ENCODE results near the gene FOXO1.

Gene FOXO1

DNA sequence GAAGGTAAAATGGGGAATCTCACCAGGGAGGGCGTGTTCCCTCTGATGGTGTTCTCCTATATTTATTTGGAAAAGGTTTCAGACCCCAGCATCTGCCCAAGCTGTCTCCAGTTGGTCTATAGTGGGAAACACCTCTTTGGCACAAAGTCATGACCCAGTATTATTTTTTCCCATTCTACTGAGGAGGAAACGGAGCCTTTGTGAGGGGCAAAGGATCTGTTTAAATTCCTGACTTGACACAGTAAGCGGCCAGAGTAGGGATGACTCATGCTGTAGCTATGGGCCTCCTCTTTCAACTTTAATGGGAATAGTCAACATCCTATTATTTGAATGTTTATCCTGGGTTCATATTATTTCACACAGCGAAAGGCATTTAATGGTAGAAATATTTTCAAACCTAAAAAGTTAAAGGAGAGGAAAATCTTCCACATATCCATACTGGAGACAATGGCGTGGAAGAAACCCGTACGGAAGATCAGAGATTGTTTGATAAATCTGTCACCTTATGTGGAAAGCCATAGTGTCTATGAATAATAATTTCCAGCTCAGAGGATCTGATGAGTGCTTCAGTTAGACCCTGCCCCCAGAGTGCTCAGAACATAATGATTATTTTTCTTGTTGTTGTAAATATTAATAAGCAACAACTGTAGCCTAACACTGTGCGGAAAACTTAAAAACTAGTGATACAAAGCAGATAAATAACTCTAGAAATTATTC is 126.0 kb downstream of the FOXO1 start:
- no peak for DNase-seq (ENCODE audit: low spot score)

DNA sequence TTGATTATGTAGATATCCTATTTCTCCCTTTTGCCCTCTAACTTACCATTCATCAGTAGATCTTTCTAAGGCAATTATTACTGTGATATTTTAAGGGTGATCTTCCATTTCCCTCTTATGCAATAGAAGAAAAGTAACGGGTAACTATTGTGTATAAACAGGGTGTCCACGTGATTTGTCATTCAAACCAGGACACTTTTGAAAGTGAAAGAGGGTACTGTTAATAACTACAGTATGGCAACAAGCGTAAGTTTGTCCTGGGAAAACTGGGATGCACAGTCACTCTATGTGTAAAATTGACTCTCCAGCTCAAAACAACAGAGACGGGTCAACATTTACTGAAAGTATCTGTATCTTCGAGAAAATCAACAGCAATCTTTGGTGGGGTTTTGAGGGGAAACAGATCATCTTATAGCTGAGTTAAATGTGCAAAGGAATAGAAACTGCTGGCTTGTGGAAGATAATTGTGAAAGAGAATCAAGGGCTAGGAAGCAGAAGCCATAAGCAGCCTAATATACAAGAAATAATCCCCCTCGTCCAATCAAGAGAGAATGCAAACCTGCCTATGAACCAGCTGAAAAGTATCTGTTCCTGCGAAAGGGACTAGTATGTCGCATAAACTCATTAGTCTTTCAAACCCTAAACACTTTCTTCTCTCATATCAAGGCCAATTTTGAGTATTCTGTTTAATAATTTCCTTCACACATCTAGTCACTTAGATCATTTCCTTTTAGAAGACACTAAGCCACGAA is 126.7 kb downstream of the FOXO1 start:
- DNase-seq (ENCODE audit: low spot score): no peak

DNA sequence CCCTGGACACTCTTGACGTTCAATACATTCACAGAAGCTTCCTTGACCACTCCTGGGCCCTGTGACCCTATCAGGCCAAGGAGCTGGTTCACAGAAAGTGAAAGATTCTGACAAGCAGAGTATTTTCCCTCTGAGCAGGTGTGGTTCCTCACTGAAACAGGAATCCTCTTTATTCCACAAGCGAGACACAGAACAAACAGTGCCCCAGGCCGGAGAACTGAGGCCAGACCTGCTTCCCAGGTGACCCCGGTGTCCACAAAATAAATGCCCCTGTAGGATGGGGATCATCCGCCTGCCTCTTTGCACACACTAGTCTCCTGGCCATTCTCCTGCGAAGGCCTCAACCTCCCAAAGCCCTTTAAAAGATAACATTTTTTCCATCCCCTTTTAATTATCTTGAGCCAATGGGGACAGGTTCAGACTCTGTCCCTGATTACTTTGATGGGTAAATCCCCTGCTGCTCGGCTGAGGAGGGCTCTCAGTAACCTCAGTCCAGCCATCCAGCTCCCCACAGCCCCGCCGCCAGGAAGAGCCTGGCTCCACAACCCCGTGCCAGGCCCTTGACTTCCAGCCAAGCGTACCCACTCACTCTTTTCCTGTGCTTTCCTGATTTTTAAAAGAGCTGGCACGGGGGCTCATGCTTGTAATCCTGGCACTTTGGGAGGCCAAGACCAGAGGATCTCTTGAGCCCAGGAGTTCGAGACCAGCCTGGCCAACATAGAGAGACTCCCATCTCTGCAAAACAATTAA is 129.1 kb downstream of the FOXO1 start:
- DNase-seq (ENCODE audit: low spot score): no peak

DNA sequence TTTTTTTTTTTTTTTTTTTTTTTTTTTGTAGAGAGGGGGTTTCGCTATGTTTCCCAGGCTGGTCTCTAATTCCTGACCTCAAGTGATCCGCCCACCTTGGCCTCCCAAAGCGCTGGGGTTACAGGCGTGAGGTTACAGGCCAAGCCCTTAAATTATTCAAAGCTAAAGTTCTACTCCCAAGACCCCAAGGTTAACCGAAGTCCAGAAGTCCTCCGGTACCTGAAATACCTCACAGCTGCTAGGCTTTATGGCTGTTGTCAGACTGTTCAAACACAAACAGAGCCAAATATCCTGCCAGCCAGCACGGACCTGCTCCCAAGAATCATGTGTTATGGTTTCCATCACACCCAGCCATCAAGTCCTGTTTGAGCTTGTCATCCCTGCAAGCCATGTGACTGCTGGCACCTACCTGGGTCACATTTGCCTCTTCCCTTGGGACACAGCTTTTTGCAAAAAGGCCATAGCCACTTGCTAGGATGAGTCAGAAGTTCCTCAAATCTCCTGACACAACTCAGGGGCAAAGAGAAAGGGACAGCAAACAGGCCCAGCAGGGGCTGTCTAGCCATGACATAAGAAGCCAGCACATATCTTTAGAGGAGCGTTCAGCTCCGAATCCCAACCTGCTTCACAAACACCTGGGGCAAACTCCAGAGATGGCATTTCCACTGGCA is 129.9 kb downstream of the FOXO1 start:
- DNase-seq (ENCODE audit: low spot score): no peak

DNA sequence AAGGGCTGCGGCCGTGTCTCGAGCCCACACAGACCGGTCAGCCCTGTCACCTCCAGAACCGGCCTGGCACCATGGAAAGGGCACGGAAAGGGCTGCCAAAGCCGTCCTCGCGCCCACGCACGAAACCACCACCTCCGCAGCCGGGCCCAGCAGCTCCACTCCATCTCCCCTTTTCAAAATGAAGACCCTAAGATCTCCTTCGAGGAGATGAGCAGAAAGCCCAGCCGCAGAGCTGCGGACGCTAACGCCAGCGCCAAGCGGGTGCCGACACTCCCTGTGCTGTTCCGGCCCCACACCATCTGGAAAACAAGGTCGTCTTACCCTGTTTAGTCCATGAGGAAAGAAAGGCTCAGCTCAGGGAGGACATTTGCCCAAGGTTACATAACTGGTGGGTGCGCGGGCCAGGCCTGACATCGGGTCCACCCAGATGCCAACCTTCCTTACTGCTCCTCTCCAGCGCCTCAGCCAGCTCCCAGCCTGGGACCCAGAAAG is 131.1 kb downstream of the FOXO1 start:
- DNase-seq (ENCODE audit: low spot score): no peak

DNA sequence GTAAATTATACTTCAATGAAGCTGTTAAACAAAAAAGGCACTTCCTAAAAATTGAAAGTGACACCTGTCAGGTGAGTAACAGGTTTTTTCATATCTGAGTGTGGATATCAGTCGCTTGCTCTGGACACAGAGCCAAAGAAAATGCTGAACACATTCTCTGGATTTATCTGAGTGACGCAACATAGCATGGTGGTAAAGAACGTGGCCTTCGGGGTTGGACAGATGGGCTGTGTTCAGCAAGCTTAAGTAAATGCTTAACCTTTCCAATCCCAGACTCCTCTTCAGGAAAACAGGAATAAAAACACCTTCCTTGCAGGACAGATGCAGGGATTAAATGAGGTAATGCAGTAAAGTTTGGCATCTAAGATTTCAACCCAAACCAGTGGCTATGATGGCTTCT is 132.0 kb downstream of the FOXO1 start:
- no peak for DNase-seq (ENCODE audit: low spot score)

GRCh38 chr13:40533072-40533471 is 133.4 kb downstream of the FOXO1 start:
- DNase-seq (ENCODE audit: low spot score): no peak

- no peak for DNase-seq (ENCODE audit: low spot score)
These were observed 135.5 kb downstream of the FOXO1 start for GRCh38 chr13:40530961-40531360.

DNA sequence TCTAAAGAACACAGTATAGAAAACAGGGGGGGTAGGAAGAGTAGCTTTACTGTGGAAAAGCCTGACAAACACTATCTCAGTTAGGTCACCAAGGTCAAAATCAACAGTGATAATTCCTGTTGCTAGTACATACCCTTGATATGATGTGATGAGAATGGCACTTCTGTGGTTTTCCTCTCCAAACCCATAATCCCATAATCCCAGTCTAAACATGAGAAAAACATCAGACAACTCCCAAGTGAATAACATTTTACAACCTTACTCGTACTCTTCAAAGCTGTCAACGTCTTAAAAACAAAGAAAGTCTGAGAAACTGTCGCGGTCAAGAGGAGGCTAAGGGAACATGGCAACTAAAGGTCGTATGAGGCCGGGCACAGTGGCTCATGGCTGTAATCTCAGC is 137.6 kb downstream of the FOXO1 start:
- no peak for DNase-seq (ENCODE audit: low spot score)

GRCh38 chr13:40527914-40528313 is 138.5 kb downstream of the FOXO1 start:
- no peak for DNase-seq (ENCODE audit: low spot score)

DNA sequence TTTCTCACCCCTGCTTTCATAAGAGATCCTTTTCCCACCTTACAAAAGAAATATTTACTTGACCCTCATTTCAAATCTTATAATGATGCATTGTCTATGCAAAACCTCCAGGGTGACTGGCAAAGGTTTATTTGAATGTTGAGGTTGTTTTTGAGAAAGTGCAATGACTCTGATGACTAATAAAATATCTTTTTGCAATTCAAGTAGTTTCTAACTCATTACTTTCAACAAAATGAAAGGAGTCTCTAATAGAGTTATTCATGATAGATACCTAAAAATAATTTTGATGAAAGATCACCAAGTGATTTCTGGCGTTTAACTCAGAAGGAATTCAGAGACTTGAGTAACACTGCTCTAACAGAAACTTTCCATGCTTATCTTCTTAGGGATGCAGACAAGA is 144.2 kb downstream of the FOXO1 start:
- DNase-seq (ENCODE audit: low spot score): no peak

GRCh38 chr13:40520916-40521315 is 145.5 kb downstream of the FOXO1 start:
- DNase-seq (ENCODE audit: low spot score): no peak

DNA sequence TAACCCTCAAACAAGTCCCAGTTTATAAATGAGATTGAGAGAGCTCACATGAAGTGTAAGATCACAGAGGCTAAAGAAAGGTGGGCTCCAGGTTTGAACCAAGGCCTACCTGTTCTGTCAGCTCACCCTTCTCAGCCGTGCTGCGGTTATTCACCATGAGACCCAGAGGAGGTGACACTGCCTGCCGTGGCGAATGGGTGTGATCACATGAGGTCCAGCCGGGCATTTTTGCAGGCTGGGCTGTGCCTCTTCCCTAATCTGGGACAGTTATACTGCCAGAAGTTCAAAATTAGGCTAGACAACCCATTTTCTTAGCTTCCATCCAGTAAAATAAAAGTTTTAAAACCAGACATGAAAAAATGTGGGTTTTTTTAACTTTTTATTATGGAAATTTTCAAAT is 146.8 kb downstream of the FOXO1 start:
- no peak for DNase-seq (ENCODE audit: low spot score)

DNA sequence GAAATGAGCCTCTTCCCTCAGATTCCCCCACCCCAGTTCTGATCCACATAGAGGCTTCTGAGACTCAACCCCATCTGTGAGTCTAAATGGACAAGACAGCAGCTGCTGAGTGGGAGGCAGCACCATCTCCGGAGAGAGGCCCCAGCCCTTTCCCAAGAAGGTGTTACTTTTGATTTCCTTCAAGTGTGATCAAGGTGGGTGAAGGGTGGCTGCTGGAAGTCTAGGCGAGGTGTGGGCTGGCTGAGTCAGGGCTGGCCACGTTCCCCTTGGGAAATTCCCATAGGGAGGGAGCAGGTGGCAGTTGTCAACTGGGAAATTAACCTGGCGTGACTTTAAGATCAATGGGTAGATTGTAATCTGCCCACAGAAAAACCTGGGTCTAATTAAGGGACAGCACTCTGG is 148.0 kb downstream of the FOXO1 start:
- no peak for DNase-seq (ENCODE audit: low spot score)

- DNase-seq (ENCODE audit: low spot score): no peak
These were observed 148.7 kb downstream of the FOXO1 start for GRCh38 chr13:40517486-40518480.

DNA sequence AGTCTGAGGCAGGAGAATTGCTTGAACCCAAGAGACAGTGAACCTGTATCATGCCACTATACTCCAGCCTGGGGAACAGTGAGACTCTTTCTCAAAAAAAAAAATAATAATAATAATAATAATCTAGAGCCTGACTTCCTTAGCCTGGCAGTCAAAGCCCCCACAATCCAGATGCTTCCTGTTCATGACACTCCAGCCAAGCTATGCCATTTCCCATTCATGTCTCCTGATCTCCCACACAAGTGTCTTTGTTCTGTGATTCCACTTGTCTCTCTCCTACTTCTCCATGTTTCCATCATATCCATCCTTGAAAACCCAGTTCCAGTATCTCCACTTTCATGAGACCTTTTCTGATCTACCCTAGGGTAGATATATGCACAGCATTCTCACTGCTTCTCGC is 150.7 kb downstream of the FOXO1 start:
- no peak for DNase-seq (ENCODE audit: low spot score)

- no peak for DNase-seq (ENCODE audit: low spot score)
These were observed 151.6 kb downstream of the FOXO1 start for GRCh38 chr13:40514802-40515201.

DNA sequence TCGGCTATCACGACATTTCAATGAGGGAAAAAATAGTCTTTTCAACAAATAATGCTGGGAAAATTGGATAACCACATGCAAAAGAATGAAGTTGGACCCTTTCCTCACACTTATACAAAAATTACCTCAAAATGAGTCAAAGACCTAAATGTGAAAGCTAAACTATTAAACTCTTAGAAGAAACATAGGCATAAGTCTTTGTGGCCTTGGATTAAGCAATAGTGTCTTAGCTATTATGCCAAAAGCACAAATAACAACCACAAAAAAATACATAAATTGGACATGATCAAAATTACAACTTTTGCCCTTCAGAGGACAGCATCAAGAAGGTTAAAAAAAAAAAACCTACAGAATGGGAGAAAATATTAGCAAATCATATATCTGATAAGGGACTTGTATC is 156.6 kb downstream of the FOXO1 start:
- DNase-seq (ENCODE audit: low spot score): no peak

DNA sequence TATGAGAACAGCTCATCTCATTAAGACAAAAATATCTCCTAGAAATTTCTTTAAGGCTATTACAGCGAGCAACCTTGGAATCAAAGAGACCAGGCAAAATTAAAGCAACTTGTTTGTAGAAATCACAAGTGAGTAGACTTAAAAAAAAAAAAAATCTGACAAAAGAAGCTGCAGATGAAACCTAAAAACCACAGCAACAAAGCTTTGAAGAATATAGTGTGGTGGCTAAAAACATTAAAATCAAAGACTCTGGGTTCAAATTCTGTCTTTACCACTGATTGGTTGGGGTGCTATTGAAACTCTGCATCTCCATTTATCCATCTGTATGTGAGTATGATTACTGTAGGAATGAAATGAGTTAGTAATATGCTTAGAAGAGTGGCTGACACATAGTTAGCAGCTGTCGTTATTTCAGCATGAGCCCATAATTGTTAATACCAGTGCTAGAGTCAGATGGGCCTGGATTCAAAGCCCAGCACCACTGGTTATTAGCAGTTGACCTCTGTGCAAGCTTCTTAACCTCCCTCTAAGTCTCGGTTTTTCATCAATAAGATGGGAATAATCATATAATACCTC is 157.6 kb downstream of the FOXO1 start:
- DNase-seq (ENCODE audit: low spot score): no peak

GRCh38 chr13:40508127-40508526 is 158.3 kb downstream of the FOXO1 start:
- DNase-seq (ENCODE audit: low spot score): no peak
